Effector memory CD8-positive, alpha-beta T cell (primary cell): ENCODE results near the gene CAMKMT.
"Not testable (repeated sequence)": the region's sequence is repeated elsewhere in the genome, so short reads cannot be mapped to it uniquely, and the experiment has no call there.

Experiments used
- ATAC-seq: fragments of 150-1000 bp; cut with Tn5 transposase; replicated peaks from 2 replicates; pipeline ENCODE4 v1.10.0; 2021; ENCODE audit warnings: mild to moderate bottlenecking, moderate library complexity
- DNase-seq, 3 experiments: peaks; one replicate each; pipeline ENCODE4 v3.0.0; 2021
- H3K27ac Mint-ChIP-seq, 2 donors: one replicate each; pipeline ENCODE4 v1.8.0; 2022; ENCODE audit warnings: mild to moderate bottlenecking in 2 of 2, mixed read lengths in 2 of 2, moderate library complexity in 2 of 2
- H3K27me3 Mint-ChIP-seq, 2 donors: one replicate each; pipeline ENCODE4 v1.8.0; 2022; ENCODE audit warnings: mixed read lengths in 2 of 2
- H3K36me3 Mint-ChIP-seq: one replicate; pipeline ENCODE4 v1.8.0; 2022; ENCODE audit warnings: mild to moderate bottlenecking, moderate library complexity, mixed read lengths; ENCODE audit not compliant: insufficient read depth
- H3K4me1 Mint-ChIP-seq, 2 donors: one replicate each; pipeline ENCODE4 v1.8.0; 2022; ENCODE audit warnings: low read depth in 2 of 2, mixed read lengths in 2 of 2
- H3K4me3 Mint-ChIP-seq, 2 donors: one replicate each; pipeline ENCODE4 v1.8.0; 2022; ENCODE audit warnings: mild to moderate bottlenecking in 2 of 2, mixed read lengths in 2 of 2, moderate library complexity in 2 of 2
- H3K9me3 Mint-ChIP-seq, 2 donors: one replicate each; pipeline ENCODE4 v1.8.0; 2022; ENCODE audit warnings: mixed read lengths in 2 of 2

Gene CAMKMT

GRCh38 chr2:44371445-44371844 lies 9.7 kb downstream of the CAMKMT start:
- Mint-ChIP-seq H3K27ac (no peak overlapping the region), H3K36me3 (peaks cover 5% of the 10 kb centered on the region), H3K4me1 (peaks cover 0 to 3% of the 10 kb centered on the region in 2 donors), H3K27me3 (no peaks in the 10 kb centered on the region), H3K4me3 (no peak overlapping the region), H3K9me3 (no peaks in the 10 kb centered on the region)
- DNase-seq (no peak), ATAC-seq (no peak)

- no peak for ATAC-seq
- no peak overlapping the region for H3K27ac Mint-ChIP-seq
- H3K27me3 Mint-ChIP-seq, result no peaks in the 10 kb centered on the region
- H3K4me3 Mint-ChIP-seq, result no peak overlapping the region
- no peak for DNase-seq
- H3K36me3 Mint-ChIP-seq, result peaks cover 5% of the 10 kb centered on the region
- no peaks in the 10 kb centered on the region for H3K9me3 Mint-ChIP-seq
- peaks cover 0 to 3% of the 10 kb centered on the region in 2 donors for H3K4me1 Mint-ChIP-seq
These were observed 10.5 kb downstream of the CAMKMT start for GRCh38 chr2:44372246-44372645.

GRCh38 chr2:44377486-44377885 lies 15.7 kb downstream of the CAMKMT start:
- Mint-ChIP-seq H3K36me3 (peaks cover 14% of the 10 kb centered on the region), H3K27me3 (no peaks in the 10 kb centered on the region), H3K4me3 (no peak overlapping the region), H3K27ac (no peak overlapping the region), H3K4me1 (no peaks in the 10 kb centered on the region), H3K9me3 (no peaks in the 10 kb centered on the region)
- DNase-seq, result no peak
- ATAC-seq, result no peak

GRCh38 chr2:44385226-44385625 lies 23.5 kb downstream of the CAMKMT start:
- peaks cover 22% of the 10 kb centered on the region for H3K36me3 Mint-ChIP-seq
- H3K9me3 Mint-ChIP-seq, DNase-seq, ATAC-seq, H3K27ac Mint-ChIP-seq, H3K4me3 Mint-ChIP-seq, H3K27me3 Mint-ChIP-seq: not testable (repeated sequence)
- H3K4me1 Mint-ChIP-seq, result peaks cover 9 to 14% of the 10 kb centered on the region in 2 donors

GRCh38 chr2:44388877-44389276 lies 27.1 kb downstream of the CAMKMT start:
- Mint-ChIP-seq H3K27me3 (no peaks in the 10 kb centered on the region), H3K36me3 (peaks cover 3% of the 10 kb centered on the region), H3K4me3 (no peak overlapping the region), H3K27ac (peak overlapping the region; percentile 22 to 42), H3K9me3 (no peaks in the 10 kb centered on the region), H3K4me1 (peaks cover 9 to 14% of the 10 kb centered on the region in 2 donors)
- no peak for ATAC-seq
- no peak for DNase-seq

- H3K4me3 Mint-ChIP-seq, result no peak overlapping the region
- H3K9me3 Mint-ChIP-seq, result no peaks in the 10 kb centered on the region
- no peak for ATAC-seq
- DNase-seq, result no peak
- no peaks in the 10 kb centered on the region for H3K27me3 Mint-ChIP-seq
- H3K27ac Mint-ChIP-seq, result no peak overlapping the region
- no peaks in the 10 kb centered on the region for H3K36me3 Mint-ChIP-seq
- peaks cover 9 to 14% of the 10 kb centered on the region in 2 donors for H3K4me1 Mint-ChIP-seq
These were observed 28.1 kb downstream of the CAMKMT start for GRCh38 chr2:44389895-44390294.

- H3K27me3 Mint-ChIP-seq, result no peaks in the 10 kb centered on the region
- H3K9me3 Mint-ChIP-seq, result no peaks in the 10 kb centered on the region
- H3K36me3 Mint-ChIP-seq, result no peaks in the 10 kb centered on the region
- no peak overlapping the region for H3K27ac Mint-ChIP-seq
- peak; percentile 30 to 42 (median 40) for DNase-seq
- H3K4me1 Mint-ChIP-seq, result peaks cover 1 to 9% of the 10 kb centered on the region in 2 donors
- ATAC-seq, result no peak
- H3K4me3 Mint-ChIP-seq, result no peak overlapping the region
These were observed 30.7 kb downstream of the CAMKMT start for GRCh38 chr2:44392338-44392943.

GRCh38 chr2:44397447-44398175 lies 35.9 kb downstream of the CAMKMT start:
- H3K9me3 Mint-ChIP-seq, result no peaks in the 10 kb centered on the region

GRCh38 chr2:44398243-44398897 lies 36.6 kb downstream of the CAMKMT start:
- Mint-ChIP-seq H3K36me3 (peaks cover 11% of the 10 kb centered on the region), H3K4me1 (no peaks in the 10 kb centered on the region), H3K4me3 (no peak overlapping the region), H3K27me3 (no peaks in the 10 kb centered on the region), H3K9me3 (no peaks in the 10 kb centered on the region), H3K27ac (no peak overlapping the region)
- no peak for ATAC-seq
- DNase-seq, result no peak

More at GRCh38 chr2:44397447-44398175, 35.9 kb downstream of the CAMKMT start:
- Mint-ChIP-seq H3K27ac (no peak overlapping the region), H3K27me3 (no peaks in the 10 kb centered on the region), H3K4me3 (no peak overlapping the region), H3K36me3 (peaks cover 11% of the 10 kb centered on the region), H3K4me1 (no peaks in the 10 kb centered on the region)
- DNase-seq, result no peak
- no peak for ATAC-seq

- no peak for DNase-seq
These were observed 59.0 kb downstream of the CAMKMT start for GRCh38 chr2:44420725-44421124.

GRCh38 chr2:44424211-44424610 lies 62.5 kb downstream of the CAMKMT start:
- ATAC-seq (no peak), DNase-seq (no peak)
- H3K36me3 Mint-ChIP-seq, result peaks cover 3% of the 10 kb centered on the region
- H3K9me3 Mint-ChIP-seq, result no peaks in the 10 kb centered on the region
- H3K4me1 Mint-ChIP-seq, result no peaks in the 10 kb centered on the region
- no peak overlapping the region for H3K27ac Mint-ChIP-seq
- no peaks in the 10 kb centered on the region for H3K27me3 Mint-ChIP-seq
- H3K4me3 Mint-ChIP-seq, result no peak overlapping the region

More at GRCh38 chr2:44420725-44421124, 59.0 kb downstream of the CAMKMT start:
- Mint-ChIP-seq H3K4me3 (no peak overlapping the region), H3K27me3 (no peaks in the 10 kb centered on the region), H3K27ac (no peak overlapping the region), H3K36me3 (no peaks in the 10 kb centered on the region), H3K4me1 (peaks cover 0 to 4% of the 10 kb centered on the region in 2 donors), H3K9me3 (no peaks in the 10 kb centered on the region)
- ATAC-seq, result no peak

GRCh38 chr2:44429034-44429433 lies 67.3 kb downstream of the CAMKMT start:
- Mint-ChIP-seq H3K9me3 (no peaks in the 10 kb centered on the region), H3K36me3 (peaks cover 3% of the 10 kb centered on the region), H3K4me1 (peaks cover 10 to 15% of the 10 kb centered on the region in 2 donors), H3K27ac (no peak overlapping the region), H3K4me3 (no peak overlapping the region), H3K27me3 (no peaks in the 10 kb centered on the region)
- ATAC-seq, result no peak
- no peak for DNase-seq

GRCh38 chr2:44430342-44430741 lies 68.6 kb downstream of the CAMKMT start:
- H3K4me3 Mint-ChIP-seq, result no peak overlapping the region
- no peaks in the 10 kb centered on the region for H3K27me3 Mint-ChIP-seq
- no peak for DNase-seq
- H3K36me3 Mint-ChIP-seq, result peaks cover 3% of the 10 kb centered on the region
- peak overlapping the region in 1 of 2 donors; percentile 75 for H3K27ac Mint-ChIP-seq
- no peak for ATAC-seq
- H3K4me1 Mint-ChIP-seq, result peaks cover 11 to 20% of the 10 kb centered on the region in 2 donors
- H3K9me3 Mint-ChIP-seq, result no peaks in the 10 kb centered on the region

GRCh38 chr2:44433895-44434294 lies 72.1 kb downstream of the CAMKMT start:
- Mint-ChIP-seq H3K9me3 (no peaks in the 10 kb centered on the region), H3K4me3 (no peak overlapping the region), H3K36me3 (no peaks in the 10 kb centered on the region), H3K27ac (peak overlapping the region in 1 of 2 donors; percentile 30), H3K4me1 (peaks cover 12 to 23% of the 10 kb centered on the region in 2 donors), H3K27me3 (no peaks in the 10 kb centered on the region)
- DNase-seq (no peak), ATAC-seq (no peak)
